ENCODE results near the gene SPNS1.

Gene SPNS1

GRCh38 chr16:29014561-29015069 lies 40.0 kb downstream of the SPNS1 start:
- no peak overlapping the region for H3K4me3 ChIP-seq

GRCh38 chr16:29022196-29022595 lies 47.6 kb downstream of the SPNS1 start:
- Histone ChIP-seq H3K27ac (no peak overlapping the region), H3K4me3 (no peak overlapping the region)

More at GRCh38 chr16:29014561-29015069, 40.0 kb downstream of the SPNS1 start:
- H3K27ac ChIP-seq, result peak overlapping the region in 1 of 21 experiments; percentile 84

GRCh38 chr16:29023279-29024277 lies 49.0 kb downstream of the SPNS1 start:
- H3K4me3 ChIP-seq, result no peak overlapping the region
- H3K27ac ChIP-seq, result peak overlapping the region in 1 of 21 experiments; percentile 46

- no peak overlapping the region for H3K4me3 ChIP-seq
- peak overlapping the region in 1 of 21 experiments; percentile 46 for H3K27ac ChIP-seq
These were observed 49.7 kb downstream of the SPNS1 start for GRCh38 chr16:29024278-29024677.

- Histone ChIP-seq H3K4me3 (no peak overlapping the region), H3K27ac (peak overlapping the region in 1 of 21 experiments; percentile 46)
These were observed 50.6 kb downstream of the SPNS1 start for GRCh38 chr16:29025218-29025617.

GRCh38 chr16:29025735-29026134 lies 51.2 kb downstream of the SPNS1 start:
- no peak overlapping the region for H3K4me3 ChIP-seq

GRCh38 chr16:29028457-29029167 lies 54.0 kb downstream of the SPNS1 start:
- Histone ChIP-seq H3K4me3 (no peak overlapping the region), H3K27ac (peak overlapping the region in 8 of 21 experiments; percentile 25 to 76 (median 54))

More at GRCh38 chr16:29025735-29026134, 51.2 kb downstream of the SPNS1 start:
- H3K27ac ChIP-seq, result peak overlapping the region in 1 of 21 experiments; percentile 46

- Histone ChIP-seq H3K4me3 (no peak overlapping the region), H3K27ac (peak overlapping the region in 8 of 21 experiments; percentile 25 to 76 (median 54))
These were observed 54.8 kb downstream of the SPNS1 start for GRCh38 chr16:29029168-29029994.

- Histone ChIP-seq H3K4me3 (no peak overlapping the region), H3K27ac (no peak overlapping the region)
These were observed 55.7 kb downstream of the SPNS1 start for GRCh38 chr16:29030086-29030840.

Data from skin epidermis (tissue), 12 donors.